GM12878 (cell line): ENCODE data around the gene EPHB1.

Experiments
- CTCF ChIP-seq, 3 experiments: IDR thresholded peaks in 2 of 3; conservative IDR thresholded peaks in 1 of 3; 2 replicates each; pipeline ENCODE4 v1.5.1; 2011; ENCODE audit warnings: low read depth in 3 of 3, low read length in 3 of 3, mild to moderate bottlenecking in 3 of 3, control low read depth in 2 of 3, moderate library complexity in 2 of 3, inconsistent platforms in 1 of 3, mixed read lengths in 1 of 3; ENCODE audit not compliant: control insufficient read depth in 2 of 3, insufficient read depth in 1 of 3; ENCODE audit errors: extremely low read depth in 1 of 3
- RCOR1 ChIP-seq: conservative IDR thresholded peaks from 2 replicates; pipeline ENCODE4 v1.6.1; 2012; ENCODE audit warnings: low read depth, low read length, improper control_type of control experiment
- SIN3A ChIP-seq: IDR thresholded peaks from 2 replicates; pipeline ENCODE4 v1.6.1; 2012; ENCODE audit warnings: low read depth, low read length, improper control_type of control experiment

GRCh38 chr3:135213822-135214221 lies 418.8 kb downstream of the EPHB1 start:
- TF ChIP-seq RCOR1 (no peak), CTCF (IDR thresholded peaks at IDR 0.05 in 2 of 3, conservative IDR thresholded peaks at IDR 0.05 in 1 of 3; ENCODE audit: control insufficient read depth in 2 of 3, extremely low read depth in 1 of 3, insufficient read depth in 1 of 3, low read depth in 3 of 3, low read length in 3 of 3) (no peak), SIN3A (no peak)
